Transverse colon (tissue), 4 donors: ENCODE measurements around the gene TUT4. TPM values are rescaled to one million over a fixed set of nuclear protein-coding genes. Genes with fewer than 3 reads are reported as not detected.

Experiments
- DNase-seq: peaks from one replicate; pipeline ENCODE4 v3.0.0-alpha.2; 2019
- H3K27ac ChIP-seq, 4 donors: fragments of 200-600 bp; sonication (generic); 2 replicates each; pipeline ENCODE4 v1.5.1; 2016 to 2018; ENCODE audit warnings: inconsistent platforms in 4 of 4
- H3K27me3 ChIP-seq: fragments of 200-600 bp; sonication (generic); 2 replicates; pipeline ENCODE4 v1.5.1; 2017; ENCODE audit warnings: inconsistent platforms
- H3K36me3 ChIP-seq, 4 donors: fragments of 200-600 bp; sonication (generic); 2 replicates each; pipeline ENCODE4 v1.5.1; 2017 to 2019; ENCODE audit warnings: inconsistent platforms in 4 of 4
- H3K4me1 ChIP-seq, 4 donors: fragments of 200-600 bp; sonication (generic); 2 replicates each; pipeline ENCODE4 v1.5.1; 2017 to 2020; ENCODE audit warnings: inconsistent platforms in 4 of 4
- H3K4me3 ChIP-seq, 4 donors: fragments of 200-600 bp; sonication (generic); 1 replicate in 1 of 4; 2 replicates in 3 of 4; pipeline versions ENCODE4 v1.5.1 to v1.6.1; 2017 to 2019; ENCODE audit warnings: inconsistent platforms in 4 of 4
- H3K9me3 ChIP-seq, 2 donors: fragments of 200-600 bp; sonication (generic); 2 replicates each; pipeline ENCODE4 v1.5.1; 2017 to 2019; ENCODE audit warnings: inconsistent platforms in 2 of 2
- CTCF ChIP-seq, 5 experiments: fragments of 200-600 bp in 3 of 5; fragments of 450-650 bp in 2 of 5; sonication (generic) in 3 of 5; IDR thresholded peaks; 1 replicate in 2 of 5; 2 replicates in 3 of 5; pipeline ENCODE4 v1.5.1; 2016 to 2017; ENCODE audit warnings: antibody characterized with exemption in 5 of 5, inconsistent platforms in 3 of 5, mild to moderate bottlenecking in 2 of 5, moderate library complexity in 1 of 5
- EP300 ChIP-seq: sonication (generic); formaldehyde crosslinking; IDR thresholded peaks from one replicate; pipeline ENCODE4 v1.6.1; 2017; ENCODE audit warnings: antibody characterized with exemption, low read depth
- POLR2A ChIP-seq: fragments of 450-650 bp; IDR thresholded peaks from one replicate; pipeline ENCODE4 v1.6.1; 2016; ENCODE audit warnings: antibody characterized with exemption, mild to moderate bottlenecking, moderate library complexity
- POLR2AphosphoS5 ChIP-seq, 3 donors: sonication (generic); formaldehyde crosslinking; IDR thresholded peaks; one replicate each; pipeline ENCODE4 v1.6.1; 2016; ENCODE audit warnings: antibody characterized with exemption in 3 of 3
- WGBS, 2 donors: methylation state at CpG; one replicate each; pipeline ENCODE4 v1.1.5; 2018; ENCODE audit warnings: low coverage in 1 of 2; 5-methylcytosine and 5-hydroxymethylcytosine counted together
- in situ Hi-C, 4 donors: fragments of 200-750 bp; cut with MboI; loops; one replicate each; pipeline versions ENCODE4 v1.15.0 to v1.15.1; 2017; ENCODE audit warnings: low sequenced_read_pairs in 3 of 4, low pct_ligation_motif_present in 1 of 4, low pct_unique_long_range_greater_than_20kb in 1 of 4
- intact Hi-C: fragments of 100-400 bp; cut with DNase I; formaldehyde crosslinking; loops from one replicate; pipeline ENCODE4 v1.15.1; 2023; ENCODE audit warnings: low total_unique reads
- total RNA-seq, 4 donors: library from RNA; depleted of rRNA; stranded (reverse); fragments of >200 nt; gene quantifications; one replicate each; pipeline ENCODE4 v1.1.0, GENCODE V29; 2016

The TUT4 gene
- total RNA-seq, 4 donors from 2014 or later = 12.3 to 55.3 (median 27.4) TPM

DNA sequence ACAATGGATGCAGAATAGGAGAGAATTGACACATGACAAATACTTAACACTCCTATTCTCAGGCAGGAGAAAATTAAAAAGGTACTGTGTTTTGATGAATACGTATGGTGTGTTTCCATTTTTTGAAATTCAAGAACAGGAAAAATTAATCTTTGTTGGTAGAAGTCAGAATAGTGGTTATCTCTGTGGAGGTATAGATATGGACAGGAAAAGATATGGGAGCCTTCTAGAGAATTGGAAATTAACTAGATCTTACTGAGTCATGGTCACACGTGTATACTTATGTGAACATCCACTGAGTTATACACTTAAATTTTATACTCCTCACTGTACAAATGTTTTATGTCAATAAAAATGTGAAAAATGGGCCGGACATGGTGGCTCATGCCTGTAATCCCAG, 9.9 kb upstream of the TUT4 start:
- Histone ChIP-seq H3K27ac (no peak overlapping the region), H3K36me3 (no peaks in the 10 kb centered on the region), H3K4me3 (no peak overlapping the region), H3K4me1 (no peaks in the 10 kb centered on the region), H3K27me3 (no peaks in the 10 kb centered on the region), H3K9me3 (no peaks in the 10 kb centered on the region)
- DNase-seq = no peak
- WGBS, 2 donors = 88 to 89% methylated on average over 3 of the region's 3 CpGs
- in situ Hi-C loops = no loop called here
- intact Hi-C loops = no loop called here
- TF ChIP-seq EP300 (no peak), POLR2AphosphoS5 (IDR thresholded peaks at IDR 0.05) (no peak), POLR2A (no peak), CTCF (IDR thresholded peaks at IDR 0.05) (no peak)

GRCh38 chr1:52559875-52560274, 7.0 kb upstream of the TUT4 start:
- no peak overlapping the region for H3K4me3 ChIP-seq
- intact Hi-C loops (no loop called here), in situ Hi-C loops (no loop called here)
- DNase-seq = no peak
- H3K27me3 ChIP-seq = no peaks in the 10 kb centered on the region
- H3K4me1 ChIP-seq = peaks cover 0 to under 1% (median 0%) of the 10 kb centered on the region in 4 donors
- H3K27ac ChIP-seq = no peak overlapping the region
- H3K9me3 ChIP-seq = no peaks in the 10 kb centered on the region
- TF ChIP-seq POLR2A (no peak), EP300 (no peak), POLR2AphosphoS5 (IDR thresholded peaks at IDR 0.05) (no peak), CTCF (IDR thresholded peaks at IDR 0.05) (no peak)
- WGBS, 2 donors = 80 to 81% methylated on average over 2 of the region's 2 CpGs
- H3K36me3 ChIP-seq = no peaks in the 10 kb centered on the region

DNA sequence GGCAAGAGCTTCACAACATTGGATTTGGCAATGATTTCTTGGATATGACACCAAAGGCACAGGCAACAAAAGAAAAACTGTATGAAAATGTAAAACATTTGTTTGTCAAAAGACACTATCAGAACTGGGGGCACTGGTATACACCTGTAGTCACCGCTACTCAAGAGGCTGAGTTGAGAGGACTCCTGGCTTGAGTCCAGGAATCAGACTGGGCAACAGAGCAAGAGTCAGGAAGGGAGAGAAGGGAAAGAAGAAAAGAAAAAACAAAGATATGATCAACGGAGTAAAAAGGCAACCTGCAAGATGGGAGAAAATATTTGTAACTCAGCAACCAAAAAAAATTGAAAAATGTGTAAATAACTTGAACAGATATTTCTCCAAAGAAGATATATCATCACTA, 6.0 kb upstream of the TUT4 start:
- Histone ChIP-seq H3K27ac (no peak overlapping the region), H3K9me3 (no peaks in the 10 kb centered on the region), H3K4me1 (peaks cover 0 to 10% (median 5%) of the 10 kb centered on the region in 4 donors), H3K36me3 (no peaks in the 10 kb centered on the region), H3K4me3 (no peak overlapping the region), H3K27me3 (no peaks in the 10 kb centered on the region)
- DNase-seq = no peak
- intact Hi-C loops (no loop called here), in situ Hi-C loops (no loop called here)
- TF ChIP-seq POLR2AphosphoS5 (IDR thresholded peaks at IDR 0.05) (no peak), POLR2A (no peak), EP300 (no peak), CTCF (IDR thresholded peaks at IDR 0.05) (no peak)
- 75 to 79% methylated on average over 2 of the region's 2 CpGs for WGBS, 2 donors

- intact Hi-C loops = no loop called here
- Histone ChIP-seq H3K9me3 (no peaks in the 10 kb centered on the region), H3K27ac (no peak overlapping the region), H3K36me3 (no peaks in the 10 kb centered on the region), H3K4me3 (no peak overlapping the region), H3K4me1 (peaks cover 0 to 16% (median 10%) of the 10 kb centered on the region in 4 donors), H3K27me3 (no peaks in the 10 kb centered on the region)
- WGBS, 2 donors = 64 to 70% methylated on average over 4 of the region's 4 CpGs
- no peak for DNase-seq
- in situ Hi-C loops = no loop called here
- no peak for TF ChIP-seq EP300
- TF ChIP-seq CTCF (IDR thresholded peaks at IDR 0.05) = no peak
- no peak for TF ChIP-seq POLR2A
- TF ChIP-seq POLR2AphosphoS5 (IDR thresholded peaks at IDR 0.05) = no peak
Measured at GRCh38 chr1:52556641-52557360, 3.9 kb upstream of the TUT4 start.
